ENCODE results near the gene PRG2.

Gene PRG2

DNA sequence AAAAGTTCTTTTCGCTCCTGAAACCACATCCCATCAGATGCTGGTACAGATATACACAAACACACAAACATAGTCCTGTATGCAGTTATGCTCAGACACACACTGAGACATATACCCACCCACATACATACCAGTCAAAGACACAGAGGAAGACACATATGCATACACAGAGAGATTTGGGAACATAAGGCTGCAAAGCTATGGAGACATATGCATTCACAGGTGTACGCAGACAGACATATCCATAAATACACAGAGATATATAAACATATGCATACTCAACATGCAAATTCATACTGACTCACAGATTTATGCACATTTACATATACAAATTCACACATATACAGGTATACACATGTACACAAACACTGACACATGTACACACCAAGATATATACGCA, 15.5 kb downstream of the PRG2 start:
- H3K27ac ChIP-seq: no peak overlapping the region
- no peak for TF ChIP-seq ZFX (IDR thresholded peaks at IDR 0.05)
- TF ChIP-seq, protein P1, sequence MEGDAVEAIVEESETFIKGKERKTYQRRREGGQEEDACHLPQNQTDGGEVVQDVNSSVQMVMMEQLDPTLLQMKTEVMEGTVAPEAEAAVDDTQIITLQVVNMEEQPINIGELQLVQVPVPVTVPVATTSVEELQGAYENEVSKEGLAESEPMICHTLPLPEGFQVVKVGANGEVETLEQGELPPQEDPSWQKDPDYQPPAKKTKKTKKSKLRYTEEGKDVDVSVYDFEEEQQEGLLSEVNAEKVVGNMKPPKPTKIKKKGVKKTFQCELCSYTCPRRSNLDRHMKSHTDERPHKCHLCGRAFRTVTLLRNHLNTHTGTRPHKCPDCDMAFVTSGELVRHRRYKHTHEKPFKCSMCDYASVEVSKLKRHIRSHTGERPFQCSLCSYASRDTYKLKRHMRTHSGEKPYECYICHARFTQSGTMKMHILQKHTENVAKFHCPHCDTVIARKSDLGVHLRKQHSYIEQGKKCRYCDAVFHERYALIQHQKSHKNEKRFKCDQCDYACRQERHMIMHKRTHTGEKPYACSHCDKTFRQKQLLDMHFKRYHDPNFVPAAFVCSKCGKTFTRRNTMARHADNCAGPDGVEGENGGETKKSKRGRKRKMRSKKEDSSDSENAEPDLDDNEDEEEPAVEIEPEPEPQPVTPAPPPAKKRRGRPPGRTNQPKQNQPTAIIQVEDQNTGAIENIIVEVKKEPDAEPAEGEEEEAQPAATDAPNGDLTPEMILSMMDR (conservative IDR thresholded peaks at IDR 0.05): no peak

DNA sequence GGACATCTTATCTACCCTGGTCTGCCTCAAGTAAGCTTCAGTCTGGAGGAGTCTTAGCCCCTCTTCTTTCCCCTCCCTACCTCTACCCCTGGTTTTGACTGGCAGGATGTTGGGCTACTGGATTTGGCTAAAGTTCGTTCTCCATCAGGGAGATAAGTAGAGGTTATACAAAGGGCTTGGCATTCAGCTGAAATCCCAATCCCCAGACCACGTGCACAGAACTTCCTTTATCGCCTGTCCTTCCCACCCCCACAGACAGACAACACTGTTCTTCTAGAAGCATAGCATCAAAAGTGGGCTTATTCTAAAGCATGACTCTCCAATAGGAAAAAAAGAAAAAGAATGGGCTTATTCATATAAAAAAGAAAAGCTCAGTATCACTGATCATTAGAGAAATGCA, 17.3 kb downstream of the PRG2 start:
- TF ChIP-seq, protein P1 (conservative IDR thresholded peaks at IDR 0.05): no peak
- no peak for TF ChIP-seq ZFX (IDR thresholded peaks at IDR 0.05)
- no peak overlapping the region for H3K27ac ChIP-seq

DNA sequence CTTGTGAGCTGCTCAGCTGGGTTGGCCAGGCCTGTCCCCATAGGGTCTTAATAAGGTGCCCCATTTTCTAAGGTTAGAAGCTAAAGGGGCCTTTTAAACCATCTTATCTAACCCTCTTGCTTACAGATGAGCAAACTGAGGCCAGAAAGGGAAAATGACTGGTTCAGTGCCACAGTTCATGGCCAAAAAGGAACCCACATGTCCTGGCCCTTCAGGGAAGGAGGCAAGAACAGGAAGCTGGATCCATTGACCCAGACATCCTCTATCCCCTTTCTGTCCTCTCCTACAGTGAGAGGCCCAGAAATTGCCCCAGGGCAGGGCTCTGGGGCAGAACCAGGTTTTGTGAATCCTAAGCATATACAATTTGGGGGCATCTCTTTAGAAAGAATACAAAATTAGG, 19.5 kb downstream of the PRG2 start:
- H3K27ac ChIP-seq: no peak overlapping the region
- TF ChIP-seq ZFX (IDR thresholded peaks at IDR 0.05): no peak
- TF ChIP-seq, protein P1 (conservative IDR thresholded peaks at IDR 0.05): no peak

DNA sequence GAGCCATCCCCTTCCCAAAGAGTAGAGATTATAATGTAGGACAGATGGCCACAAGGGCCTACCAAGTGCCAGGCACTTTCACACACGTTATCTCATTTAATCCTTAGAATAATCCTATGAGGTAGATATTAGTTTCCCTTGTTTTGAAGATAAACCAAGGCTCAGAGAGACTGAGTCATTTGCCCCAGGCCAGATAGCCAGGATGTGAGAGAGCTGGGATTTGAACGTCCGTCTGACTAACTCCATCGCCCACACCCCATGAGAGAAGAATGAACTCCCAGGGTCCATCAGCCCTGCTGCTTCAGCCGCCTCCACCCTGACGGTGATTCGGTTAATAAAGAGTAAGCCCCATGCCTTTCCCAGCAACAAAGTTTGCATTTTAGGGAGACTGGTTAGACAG, 20.2 kb downstream of the PRG2 start:
- no peak overlapping the region for H3K27ac ChIP-seq
- TF ChIP-seq ZFX (IDR thresholded peaks at IDR 0.05): no peak
- TF ChIP-seq, protein P1 (conservative IDR thresholded peaks at IDR 0.05): no peak

DNA sequence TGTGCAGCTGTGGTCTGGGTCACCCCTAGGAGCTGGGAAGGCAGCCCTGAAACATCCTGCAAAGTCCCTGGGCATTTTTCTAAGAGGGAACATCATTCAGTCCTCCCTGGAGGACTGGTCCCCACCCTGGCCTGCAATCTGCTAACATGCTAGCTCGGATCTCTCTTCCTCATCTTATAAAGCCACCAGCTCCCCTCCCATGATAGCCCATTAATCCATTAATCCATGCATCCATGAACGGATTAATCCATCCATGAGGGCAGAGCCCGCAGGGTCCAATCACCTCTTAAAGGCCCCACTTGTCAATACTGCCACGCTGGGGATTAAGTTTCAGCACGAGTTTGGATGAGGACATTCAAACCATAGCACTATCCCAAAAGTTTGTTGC, 21.6 kb downstream of the PRG2 start:
- TF ChIP-seq, protein P1 (conservative IDR thresholded peaks at IDR 0.05): no peak
- TF ChIP-seq ZFX (IDR thresholded peaks at IDR 0.05): no peak
- no peak overlapping the region for H3K27ac ChIP-seq

DNA sequence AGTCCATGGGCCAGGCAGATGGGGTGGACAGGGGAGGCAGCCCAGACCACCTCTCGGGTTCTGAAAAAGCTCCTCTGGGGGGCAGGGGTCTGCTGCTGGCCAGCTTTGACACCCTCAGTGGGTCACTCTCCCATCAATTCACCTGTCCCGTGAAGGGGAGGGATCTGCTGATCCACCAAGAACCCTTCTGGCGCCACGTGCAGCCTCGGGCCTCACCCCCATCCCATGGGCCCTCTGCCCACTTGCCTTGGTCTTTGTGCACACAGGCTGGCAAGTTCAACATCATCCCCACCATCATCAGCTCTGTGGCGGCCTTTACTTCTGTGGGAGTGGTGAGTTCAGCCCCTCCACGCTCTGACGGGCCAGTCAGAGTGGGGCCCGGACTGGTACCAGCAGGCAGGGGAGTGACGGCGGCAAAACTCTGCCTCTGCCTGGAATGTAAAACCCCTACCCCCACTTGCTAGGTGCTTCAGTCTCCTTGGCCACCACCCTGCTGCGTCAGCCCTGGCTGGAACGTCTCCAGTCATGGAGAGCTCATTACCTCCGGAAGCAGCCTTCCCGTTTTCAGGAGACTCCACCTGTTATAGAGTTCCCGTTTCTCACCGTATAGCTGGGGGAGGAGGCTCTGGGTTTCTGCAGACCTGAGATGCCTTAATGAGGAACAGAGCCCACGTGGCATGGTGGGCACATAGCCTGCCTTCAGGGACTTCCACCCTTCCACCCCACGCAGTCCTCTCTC, 22.2 kb downstream of the PRG2 start:
- TF ChIP-seq ZFX (IDR thresholded peaks at IDR 0.05): no peak
- TF ChIP-seq, protein P1 (conservative IDR thresholded peaks at IDR 0.05): no peak
- H3K27ac ChIP-seq: no peak overlapping the region

DNA sequence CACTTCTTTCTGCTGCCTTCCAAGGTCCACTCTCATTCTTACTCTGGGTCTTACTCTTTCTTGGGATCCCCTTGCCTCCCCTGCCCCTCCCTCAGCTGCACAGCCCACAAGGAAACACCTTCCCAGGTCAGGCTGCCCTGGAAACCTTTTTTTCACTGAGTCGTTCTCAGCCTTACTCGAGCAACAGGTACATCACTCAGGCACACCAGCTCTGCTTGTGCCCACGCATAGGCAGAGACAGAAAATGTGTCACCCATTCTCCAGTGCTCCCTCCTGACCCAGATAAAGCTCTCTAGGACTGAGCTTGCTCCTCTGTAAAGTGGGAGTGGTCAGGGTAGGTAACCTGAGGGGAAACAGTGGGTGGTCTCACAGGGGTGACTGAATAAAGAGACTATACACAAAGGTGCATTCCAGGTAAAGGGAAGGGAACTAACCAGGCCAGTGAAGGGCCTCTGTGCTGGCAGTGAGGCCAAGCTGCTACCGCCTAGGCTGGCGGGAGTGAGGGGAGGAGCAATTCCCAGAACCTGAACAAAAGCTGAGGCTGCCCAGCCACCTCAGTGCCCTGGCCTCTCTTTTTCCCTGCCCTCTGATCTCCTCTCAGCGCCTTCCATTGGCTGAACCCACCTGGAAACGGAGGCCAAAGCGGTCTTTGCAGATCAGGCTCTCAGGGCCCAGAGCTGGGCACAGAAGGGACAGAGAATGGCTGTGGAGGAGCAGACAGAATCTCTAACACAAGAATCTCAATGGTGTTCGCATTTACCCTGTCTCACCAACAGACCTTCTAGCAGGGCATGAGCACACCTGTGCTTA, 25.4 kb downstream of the PRG2 start:
- no peak overlapping the region for H3K27ac ChIP-seq

More for the DNA sequence above, 25.4 kb downstream of the PRG2 start:
- no peak for TF ChIP-seq ZFX (IDR thresholded peaks at IDR 0.05)
- TF ChIP-seq, protein P1 (conservative IDR thresholded peaks at IDR 0.05): no peak

All from C4-2B (cell line).